Panc1 (cell line): ENCODE measurements around the gene PIGR. TPM values are rescaled to one million over a fixed set of nuclear protein-coding genes. Genes with fewer than 3 reads are reported as not detected.

Experiments
- ATAC-seq: fragments of 200-7000 bp; cut with Tn5 transposase; 2 replicates; pipeline ENCODE4 v1.9.1; 2020; ENCODE audit warnings: mild to moderate bottlenecking, moderate library complexity
- BruUV-seq: library from RNA; stranded (reverse); fragments of 400-500 nt; replicated peaks from 2 replicates; lab custom pipeline; 2021; lab: Mats Ljungman, UMichigan
- CTCF ChIA-PET: fragments of 300-600 bp; sonication (Branson Sonifier 250); formaldehyde crosslinking; loops from one replicate; lab custom pipeline; 2022; ENCODE audit warnings: antibody characterized with exemption; lab: Charles Lee
- POLR2A ChIA-PET: fragments of 300-600 bp; sonication (Branson Sonifier 250); formaldehyde crosslinking; loops from one replicate; lab custom pipeline; 2022; ENCODE audit warnings: antibody characterized with exemption; lab: Charles Lee
- DNase-seq: peaks from one replicate; pipeline ENCODE4 v3.0.0-alpha.2; 2010; ENCODE audit warnings: low read depth, low spot score
- H3K27ac ChIP-seq: 2 replicates; pipeline ENCODE4 v1.5.1; 2011; ENCODE audit warnings: mild to moderate bottlenecking, low read length, inconsistent platforms
- H3K27me3 ChIP-seq: fragments of 200-500 bp; sonication (Bioruptor generic); 2 replicates; pipeline ENCODE4 v1.6.0; 2014; ENCODE audit warnings: low read length, inconsistent platforms; ENCODE audit not compliant: control insufficient read depth, insufficient read depth
- H3K36me3 ChIP-seq: fragments of 200-500 bp; sonication (Bioruptor generic); 2 replicates; pipeline ENCODE4 v1.5.1; 2014; ENCODE audit warnings: inconsistent platforms, mild to moderate bottlenecking, low read length, moderate library complexity; ENCODE audit not compliant: control insufficient read depth, insufficient read depth
- H3K4me1 ChIP-seq: 2 replicates; pipeline ENCODE4 v1.5.1; 2011; ENCODE audit warnings: inconsistent platforms, mild to moderate bottlenecking, low read length, moderate library complexity; ENCODE audit not compliant: control insufficient read depth, insufficient read depth
- H3K4me3 ChIP-seq, 2 experiments: 2 replicates each; pipeline ENCODE4 v1.5.1; 2011 to 2012; ENCODE audit warnings: low read depth in 2 of 2, low read length in 2 of 2, mild to moderate bottlenecking in 2 of 2, inconsistent platforms in 1 of 2, moderate library complexity in 1 of 2
- H3K9me3 ChIP-seq: fragments of 200-500 bp; sonication (Bioruptor generic); 2 replicates; pipeline ENCODE4 v1.5.1; 2014; ENCODE audit warnings: low read depth, mild to moderate bottlenecking, inconsistent platforms, low read length, moderate library complexity; ENCODE audit not compliant: control insufficient read depth, insufficient read depth
- CTCF ChIP-seq: fragments of 450-650 bp; IDR thresholded peaks from 2 replicates; pipeline ENCODE4 v1.5.1; 2017; ENCODE audit warnings: mild to moderate bottlenecking
- POLR2AphosphoS5 ChIP-seq: IDR thresholded peaks from 2 replicates; pipeline ENCODE4 v1.6.1; 2012; ENCODE audit warnings: mild to moderate bottlenecking, low read depth, low read length, moderate library complexity
- REST ChIP-seq, 2 experiments: IDR thresholded peaks; 2 replicates each; pipeline ENCODE4 v1.6.1; 2011 to 2012; ENCODE audit warnings: low read depth in 2 of 2, control low read depth in 1 of 2, low read length in 1 of 2, mild to moderate bottlenecking in 1 of 2, moderate library complexity in 1 of 2; ENCODE audit not compliant: insufficient read depth in 1 of 2
- SIN3A ChIP-seq: IDR thresholded peaks from 2 replicates; pipeline ENCODE4 v1.6.1; 2012; ENCODE audit warnings: low read depth, mild to moderate bottlenecking, low read length, moderate library complexity, borderline replicate concordance; ENCODE audit not compliant: insufficient read depth
- TCF7L2 ChIP-seq: IDR thresholded peaks from 2 replicates; pipeline ENCODE4 v1.6.1; 2011; ENCODE audit warnings: mild to moderate bottlenecking, low read depth, low read length, inconsistent platforms
- in situ Hi-C: cut with HindIII; loops from 2 replicates; pipeline ENCODE4 v1.10.0; 2016; ENCODE audit warnings: low sequenced_read_pairs, low pct_unique_long_range_greater_than_20kb
- intact Hi-C: fragments of 100-400 bp; cut with micrococcal nuclease; formaldehyde crosslinking; loops from one replicate; pipeline ENCODE4 v1.10.0; 2022; ENCODE audit not compliant: unreplicated experiment
- total RNA-seq: library from RNA; stranded (reverse); gene quantifications from one replicate; pipeline ENCODE4 v1.2.1, GENCODE V29; 2021; ENCODE audit not compliant: unreplicated experiment

Gene PIGR
- total RNA-seq, 1 experiment from 2014 or later, result 1.4 TPM

- ChIA-PET CTCF (no interaction called here), POLR2A (no interaction called here)
- Histone ChIP-seq H3K4me3 (no peak overlapping the region), H3K4me1 (no peaks in the 10 kb centered on the region), H3K36me3 (no peaks in the 10 kb centered on the region), H3K27me3 (peaks cover 4% of the 10 kb centered on the region; the same call in 1 of the 2 replicates), H3K9me3 (no peaks in the 10 kb centered on the region), H3K27ac (no peak overlapping the region)
- no TSS peak for BruUV-seq
- DNase-seq (no peak), ATAC-seq (no peak)
- intact Hi-C loops (no loop called here), in situ Hi-C loops (no loop called here)
- no peak for TF ChIP-seq SIN3A
Observed at GRCh38 chr1:206940588-206940936, 5.7 kb downstream of the PIGR start.

- Histone ChIP-seq H3K36me3 (no peaks in the 10 kb centered on the region), H3K27me3 (peaks cover 3% of the 10 kb centered on the region; the same call in 1 of the 2 replicates), H3K4me1 (no peaks in the 10 kb centered on the region), H3K4me3 (no peak overlapping the region), H3K9me3 (no peaks in the 10 kb centered on the region), H3K27ac (no peak overlapping the region)
- DNase-seq (no peak), ATAC-seq (no peak)
- no TSS peak for BruUV-seq
- POLR2A ChIA-PET, result no interaction called here
- in situ Hi-C loops (no loop called here), intact Hi-C loops (no loop called here)
- CTCF ChIA-PET, result no interaction called here
- TF ChIP-seq TCF7L2 (no peak), CTCF (no peak), POLR2AphosphoS5 (no peak)
Observed at GRCh38 chr1:206939841-206940587, 6.3 kb downstream of the PIGR start.

GRCh38 chr1:206939131-206939530 lies 7.1 kb downstream of the PIGR start:
- POLR2A ChIA-PET, result no interaction called here

More at GRCh38 chr1:206939131-206939530, 7.1 kb downstream of the PIGR start:
- Histone ChIP-seq H3K27ac (no peak overlapping the region), H3K4me1 (no peaks in the 10 kb centered on the region), H3K27me3 (peaks cover 2% of the 10 kb centered on the region; the same call in 1 of the 2 replicates), H3K36me3 (no peaks in the 10 kb centered on the region), H3K9me3 (no peaks in the 10 kb centered on the region), H3K4me3 (no peak overlapping the region)
- DNase-seq (no peak), ATAC-seq (no peak)
- CTCF ChIA-PET, result no interaction called here
- intact Hi-C loops (no loop called here), in situ Hi-C loops (no loop called here)
- TF ChIP-seq SIN3A, result no peak
- no peak for TF ChIP-seq CTCF
- no peak for TF ChIP-seq POLR2AphosphoS5
- TF ChIP-seq TCF7L2, result no peak
- TF ChIP-seq REST (IDR thresholded peaks at IDR 0.05; ENCODE audit: insufficient read depth in 1 of 2, low read depth in 2 of 2, low read length in 1 of 2), result no peak
- BruUV-seq, result no TSS peak
